Thyroid gland (tissue), 4 donors: ENCODE results near the gene WNT7A. TPM values are rescaled to one million over a fixed set of nuclear protein-coding genes. Genes with fewer than 3 reads are reported as not detected.

Source experiments
- DNase-seq, 2 donors: peaks; one replicate each; pipeline ENCODE4 v3.0.0-alpha.2; 2019
- H3K27ac ChIP-seq, 3 donors: fragments of 200-600 bp; sonication (generic); 1 replicate in 2 of 3; 2 replicates in 1 of 3; pipeline ENCODE4 v1.5.1; 2016 to 2019; ENCODE audit warnings: mild to moderate bottlenecking in 1 of 3, moderate library complexity in 1 of 3
- H3K27me3 ChIP-seq: fragments of 200-600 bp; sonication (generic); one replicate; pipeline ENCODE4 v1.5.1; 2019
- H3K36me3 ChIP-seq, 2 donors: fragments of 200-600 bp; sonication (generic); one replicate each; pipeline ENCODE4 v1.5.1; 2016 to 2019
- H3K4me1 ChIP-seq, 2 donors: fragments of 200-600 bp; sonication (generic); one replicate each; pipeline ENCODE4 v1.5.1; 2017 to 2019
- H3K4me3 ChIP-seq, 3 donors: fragments of 200-600 bp; sonication (generic); replicated peaks in 1 of 3; 1 replicate in 2 of 3; 2 replicates in 1 of 3; pipeline ENCODE4 v1.5.1; 2016; ENCODE audit warnings: mild to moderate bottlenecking in 1 of 3
- H3K9me3 ChIP-seq: fragments of 200-600 bp; sonication (generic); one replicate; pipeline ENCODE4 v1.5.1; 2017
- CTCF ChIP-seq, 6 experiments: fragments of 200-600 bp in 3 of 6; fragments of 450-650 bp in 3 of 6; sonication (generic) in 3 of 6; IDR thresholded peaks; one replicate each; pipeline ENCODE4 v1.5.1; 2016 to 2019; ENCODE audit warnings: antibody characterized with exemption in 6 of 6, mild to moderate bottlenecking in 2 of 6, inconsistent platforms in 1 of 6, moderate library complexity in 1 of 6
- POLR2A ChIP-seq, 2 donors: fragments of 450-650 bp; IDR thresholded peaks; one replicate each; pipeline ENCODE4 v1.6.1; 2017; ENCODE audit warnings: antibody characterized with exemption in 2 of 2, mild to moderate bottlenecking in 2 of 2, moderate library complexity in 1 of 2
- WGBS, 2 donors: methylation state at CpG; one replicate each; pipeline ENCODE4 v1.1.5; 2017; 5-methylcytosine and 5-hydroxymethylcytosine counted together
- intact Hi-C: fragments of 100-400 bp; cut with DNase I; formaldehyde crosslinking; loops from one replicate; pipeline ENCODE4 v1.15.1; 2023
- total RNA-seq, 4 donors: library from RNA; depleted of rRNA; stranded (reverse); fragments of >200 nt; gene quantifications; one replicate each; pipeline ENCODE4 v1.2.3, GENCODE V29; 2016

Gene WNT7A
- total RNA-seq, 4 donors from 2014 or later: not detected

GRCh38 chr3:13876451-13877100 is 3.3 kb downstream of the WNT7A start:
- intact Hi-C loops: no loop called here
- no peak for DNase-seq
- no peak for TF ChIP-seq CTCF (IDR thresholded peaks at IDR 0.05)
- TF ChIP-seq POLR2A (IDR thresholded peaks at IDR 0.05): no peak
- Histone ChIP-seq H3K4me3 (no peak overlapping the region), H3K36me3 (no peaks in the 10 kb centered on the region), H3K9me3 (no peaks in the 10 kb centered on the region), H3K4me1 (peaks cover 15 to 30% of the 10 kb centered on the region in 2 donors), H3K27me3 (peaks cover 14% of the 10 kb centered on the region), H3K27ac (no peak overlapping the region)
- 63 to 76% methylated on average over 6 of the region's 6 CpGs for WGBS, 2 donors

- intact Hi-C loops: no loop called here
- WGBS, 2 donors: 66 to 77% methylated on average over 16 of the region's 16 CpGs
- DNase-seq: no peak
Observed at GRCh38 chr3:13874891-13875290, 5.0 kb downstream of the WNT7A start.

GRCh38 chr3:13873818-13874217 is 6.1 kb downstream of the WNT7A start:
- H3K4me1 ChIP-seq: peaks cover 7 to 10% of the 10 kb centered on the region in 2 donors
- no peak overlapping the region for H3K4me3 ChIP-seq
- H3K27me3 ChIP-seq: peaks cover 10% of the 10 kb centered on the region
- H3K9me3 ChIP-seq: no peaks in the 10 kb centered on the region
- H3K36me3 ChIP-seq: no peaks in the 10 kb centered on the region
- TF ChIP-seq CTCF (IDR thresholded peaks at IDR 0.05): no peak
- TF ChIP-seq POLR2A (IDR thresholded peaks at IDR 0.05): no peak
- 33 to 50% methylated on average over 3 of the region's 3 CpGs for WGBS, 2 donors
- DNase-seq: no peak
- no peak overlapping the region for H3K27ac ChIP-seq
- intact Hi-C loops: no loop called here

More at GRCh38 chr3:13874891-13875290, 5.0 kb downstream of the WNT7A start:
- Histone ChIP-seq H3K4me1 (peaks cover 8 to 20% of the 10 kb centered on the region in 2 donors), H3K9me3 (no peaks in the 10 kb centered on the region), H3K27me3 (peaks cover 14% of the 10 kb centered on the region), H3K4me3 (no peak overlapping the region), H3K36me3 (no peaks in the 10 kb centered on the region), H3K27ac (no peak overlapping the region)
- TF ChIP-seq POLR2A (IDR thresholded peaks at IDR 0.05) (no peak), CTCF (IDR thresholded peaks at IDR 0.05) (no peak)

- no peaks in the 10 kb centered on the region for H3K4me1 ChIP-seq
- WGBS, 2 donors: 65 to 75% methylated on average over 4 of the region's 4 CpGs
- intact Hi-C loops: no loop called here
Observed at GRCh38 chr3:13872451-13872850, 7.4 kb downstream of the WNT7A start.

More at GRCh38 chr3:13872451-13872850, 7.4 kb downstream of the WNT7A start:
- Histone ChIP-seq H3K27me3 (peaks cover 2% of the 10 kb centered on the region), H3K4me3 (no peak overlapping the region), H3K9me3 (no peaks in the 10 kb centered on the region), H3K36me3 (no peaks in the 10 kb centered on the region), H3K27ac (no peak overlapping the region)
- no peak for DNase-seq
- no peak for TF ChIP-seq CTCF (IDR thresholded peaks at IDR 0.05)
- TF ChIP-seq POLR2A (IDR thresholded peaks at IDR 0.05): no peak
